GM23338 (cell line): Measurements from ENCODE around the gene CXXC5. TPM values are rescaled to one million over a fixed set of nuclear protein-coding genes. Genes with fewer than 3 reads are reported as not detected.
A peak's percentile ranks its signal among the peaks of the same experiment; 100 is the strongest.

Experiments
- ATAC-seq: fragments of 200-7000 bp; cut with Tn5 transposase; 3 replicates; pipeline ENCODE4 v1.9.1; 2020
- DNase-seq: peaks from one replicate; pipeline ENCODE4 v3.0.0-alpha.2; 2015; ENCODE audit warnings: low spot score
- H2AFZ ChIP-seq: fragments of 200-600 bp; sonication (generic); 2 replicates; pipeline ENCODE4 v1.8.0; 2016; ENCODE audit warnings: antibody characterized with exemption, mild to moderate bottlenecking, moderate library complexity
- H3F3A ChIP-seq: fragments of 200-600 bp; sonication (generic); replicated peaks from 2 replicates; pipeline ENCODE4 v1.8.0; 2017; ENCODE audit warnings: antibody characterized with exemption, mixed run types, low read depth
- H3K27ac ChIP-seq: fragments of 200-600 bp; sonication (generic); 2 replicates; pipeline ENCODE4 v1.6.1; 2016; ENCODE audit warnings: low read depth
- H3K27me3 ChIP-seq: fragments of 200-600 bp; sonication (generic); 2 replicates; pipeline ENCODE4 v1.8.0; 2016; ENCODE audit warnings: mild to moderate bottlenecking, mixed run types, moderate library complexity; ENCODE audit not compliant: insufficient read depth
- H3K36me3 ChIP-seq: fragments of 200-600 bp; sonication (generic); 2 replicates; pipeline ENCODE4 v1.8.0; 2016; ENCODE audit warnings: mild to moderate bottlenecking; ENCODE audit not compliant: insufficient read depth
- H3K4me1 ChIP-seq: fragments of 200-600 bp; sonication (generic); 2 replicates; pipeline ENCODE4 v1.8.0; 2016; ENCODE audit warnings: mild to moderate bottlenecking, moderate library complexity; ENCODE audit not compliant: insufficient read depth
- H3K4me2 ChIP-seq: fragments of 200-600 bp; sonication (generic); 2 replicates; pipeline ENCODE4 v1.7.1; 2017; ENCODE audit warnings: mixed run types
- H3K4me3 ChIP-seq: fragments of 200-600 bp; sonication (generic); 2 replicates; pipeline ENCODE4 v1.6.1; 2016; ENCODE audit warnings: mixed run types
- H3K79me2 ChIP-seq: fragments of 200-600 bp; sonication (generic); replicated peaks from 2 replicates; pipeline ENCODE4 v1.8.0; 2017; ENCODE audit warnings: mild to moderate bottlenecking; ENCODE audit not compliant: insufficient read depth
- H3K9me2 ChIP-seq: fragments of 200-600 bp; sonication (generic); 2 replicates; pipeline ENCODE4 v1.8.0; 2017; ENCODE audit not compliant: insufficient read depth
- H4K20me1 ChIP-seq: fragments of 200-600 bp; sonication (generic); replicated peaks from 2 replicates; pipeline ENCODE4 v1.8.0; 2017; ENCODE audit warnings: mild to moderate bottlenecking; ENCODE audit not compliant: insufficient read depth
- H3K27ac Mint-ChIP-seq: 2 replicates; pipeline ENCODE4 v1.8.0; 2020; ENCODE audit warnings: inconsistent platforms, mild to moderate bottlenecking, moderate library complexity, mixed read lengths
- H3K27me3 Mint-ChIP-seq: 3 replicates; pipeline ENCODE4 v1.8.0; 2022; ENCODE audit warnings: low read depth, mild to moderate bottlenecking, moderate library complexity, mixed read lengths, inconsistent platforms; ENCODE audit not compliant: insufficient read depth, poor library complexity
- H3K36me3 Mint-ChIP-seq: 3 replicates; pipeline ENCODE4 v1.8.0; 2021; ENCODE audit warnings: low read depth, mild to moderate bottlenecking, inconsistent platforms, moderate library complexity, mixed read lengths
- H3K4me1 Mint-ChIP-seq: 3 replicates; pipeline ENCODE4 v1.8.0; 2020; ENCODE audit warnings: mild to moderate bottlenecking, inconsistent platforms, mixed read lengths
- H3K4me3 Mint-ChIP-seq: 3 replicates; pipeline ENCODE4 v1.8.0; 2021; ENCODE audit warnings: moderate library complexity, mild to moderate bottlenecking, inconsistent platforms, mixed read lengths
- H3K9me3 Mint-ChIP-seq: 3 replicates; pipeline ENCODE4 v1.8.0; 2020; ENCODE audit warnings: moderate library complexity, mild to moderate bottlenecking, inconsistent platforms, mixed read lengths
- CREB1 ChIP-seq: fragments of 250-450 bp; sonication (Bioruptor Pico); IDR thresholded peaks from 2 replicates; pipeline ENCODE4 v1.5.0; 2020; ENCODE audit warnings: low read depth, mild to moderate bottlenecking, moderate library complexity
- CTCF ChIP-seq, 2 experiments: fragments of 200-600 bp in 1 of 2; sonication (generic) in 1 of 2; conservative IDR thresholded peaks; 2 replicates each; pipeline versions ENCODE4 v1.5.1 to v1.6.1; 2016 to 2017; ENCODE audit warnings: antibody characterized with exemption in 2 of 2, low read depth in 2 of 2, mild to moderate bottlenecking in 2 of 2, moderate library complexity in 1 of 2
- EZH2 ChIP-seq: fragments of 200-600 bp; sonication (generic); IDR thresholded peaks from one replicate; pipeline ENCODE4 v1.8.0; 2017; ENCODE audit warnings: antibody characterized with exemption, mild to moderate bottlenecking, low read depth; ENCODE audit not compliant: unreplicated experiment
- JUNB ChIP-seq: IDR thresholded peaks from one replicate; pipeline ENCODE4 v1.6.1; 2016; ENCODE audit warnings: antibody characterized with exemption; ENCODE audit not compliant: unreplicated experiment
- POLR2AphosphoS5 ChIP-seq: IDR thresholded peaks from 2 replicates; pipeline ENCODE4 v1.6.1; 2016; ENCODE audit warnings: antibody characterized with exemption, low read depth
- ZNF331 ChIP-seq: fragments of 250-450 bp; sonication (Bioruptor Pico); IDR thresholded peaks from 2 replicates; pipeline ENCODE4 v1.5.0; 2020; ENCODE audit warnings: low read depth, mild to moderate bottlenecking, moderate library complexity
- polyA plus RNA-seq: library from polyadenylated mRNA; unstranded; fragments of >200 nt; fragmentation: Nextera tagmentation; extraction: Ambion mirVana; gene quantifications from 2 replicates; pipeline ENCODE4 v1.2.1, GENCODE V29; 2016
- total RNA-seq: library from RNA; depleted of rRNA; stranded (reverse); fragments of >200 nt; shearing (Covaris generic); gene quantifications from 2 replicates; pipeline ENCODE4 v1.2.3, GENCODE V29; 2014

The CXXC5 gene
- total and polyA plus RNA-seq, 2 experiments from 2014 or later, result 63.3 to 111 TPM

- Histone ChIP-seq H3K27me3 (peaks cover 53% of the 10 kb centered on the region), H2AFZ (no peak overlapping the region), H3F3A (peaks cover 27% of the 10 kb centered on the region), H3K9me2 (no peaks in the 10 kb centered on the region), H3K4me3 (peak overlapping the region; percentile 96), H3K4me2 (peak overlapping the region; percentile 98; the same call in 1 of the 2 replicates), H3K4me1 (peaks cover 43% of the 10 kb centered on the region), H3K36me3 (no peaks in the 10 kb centered on the region), H3K27ac (no peak overlapping the region), H3K79me2 (peaks cover 24% of the 10 kb centered on the region), H4K20me1 (peaks cover 8% of the 10 kb centered on the region; the same call in 1 of the 2 replicates)
- ATAC-seq (no peak), DNase-seq (no peak)
- H3K36me3 Mint-ChIP-seq, result peaks cover 12% of the 10 kb centered on the region
- TF ChIP-seq CTCF (conservative IDR thresholded peaks at IDR 0.05; ENCODE audit: low read depth in 2 of 2), result no peak
- no peak for TF ChIP-seq CREB1 (CRISPR knock-in tag)
- peaks cover 59% of the 10 kb centered on the region for H3K4me1 Mint-ChIP-seq
- H3K9me3 Mint-ChIP-seq, result peaks cover 5% of the 10 kb centered on the region; the same call in 1 of the 3 replicates
- H3K27me3 Mint-ChIP-seq, result peaks cover 55% of the 10 kb centered on the region
- no peak overlapping the region for H3K27ac Mint-ChIP-seq
- H3K4me3 Mint-ChIP-seq, result peak overlapping the region; percentile 83; the same call in 2 of the 3 replicates
These were observed 2.0 kb upstream of the CXXC5 start for GRCh38 chr5:139646111-139646510.

GRCh38 chr5:139646912-139647505, 1.1 kb upstream of the CXXC5 start:
- H3K27me3 Mint-ChIP-seq, result peaks cover 53% of the 10 kb centered on the region
- Histone ChIP-seq H3K36me3 (no peaks in the 10 kb centered on the region), H3K27ac (no peak overlapping the region), H2AFZ (peak overlapping the region; percentile 57), H3F3A (peaks cover 26% of the 10 kb centered on the region), H3K4me1 (peaks cover 41% of the 10 kb centered on the region), H4K20me1 (peaks cover 14% of the 10 kb centered on the region), H3K27me3 (peaks cover 53% of the 10 kb centered on the region), H3K4me3 (peak overlapping the region; percentile 96), H3K79me2 (peaks cover 32% of the 10 kb centered on the region), H3K9me2 (no peaks in the 10 kb centered on the region), H3K4me2 (peak overlapping the region; percentile 98)
- ATAC-seq (peak; percentile 3), DNase-seq (peak; percentile 76)
- peaks cover 5% of the 10 kb centered on the region; the same call in 1 of the 3 replicates for H3K9me3 Mint-ChIP-seq
- H3K27ac Mint-ChIP-seq, result no peak overlapping the region
- H3K4me3 Mint-ChIP-seq, result peak overlapping the region; percentile 83
- TF ChIP-seq JUNB, result no peak
- TF ChIP-seq POLR2AphosphoS5, result peak; percentile 27; the same call in 1 of the 2 replicates
- peaks cover 12% of the 10 kb centered on the region for H3K36me3 Mint-ChIP-seq
- peaks cover 57% of the 10 kb centered on the region for H3K4me1 Mint-ChIP-seq

- ATAC-seq (no peak), DNase-seq (peak; percentile 60)
- no peaks in the 10 kb centered on the region for H3K9me2 ChIP-seq
- Mint-ChIP-seq H3K4me1 (peaks cover 57% of the 10 kb centered on the region), H3K27ac (no peak overlapping the region), H3K27me3 (peaks cover 52% of the 10 kb centered on the region), H3K36me3 (peaks cover 12% of the 10 kb centered on the region), H3K4me3 (peak overlapping the region; percentile 83), H3K9me3 (peaks cover 5% of the 10 kb centered on the region; the same call in 1 of the 3 replicates)
- peaks cover 39% of the 10 kb centered on the region for H3K79me2 ChIP-seq
- H3K27ac ChIP-seq, result no peak overlapping the region
- H3F3A ChIP-seq, result peaks cover 26% of the 10 kb centered on the region
- H3K4me2 ChIP-seq, result peak overlapping the region; percentile 98
- H3K27me3 ChIP-seq, result peaks cover 50% of the 10 kb centered on the region
- H3K4me1 ChIP-seq, result peaks cover 43% of the 10 kb centered on the region
- peak overlapping the region; percentile 96 for H3K4me3 ChIP-seq
- no peaks in the 10 kb centered on the region for H3K36me3 ChIP-seq
- peak overlapping the region; percentile 57 for H2AFZ ChIP-seq
- H4K20me1 ChIP-seq, result peaks cover 20% of the 10 kb centered on the region
- TF ChIP-seq ZNF331 (no peak), EZH2 (peak; percentile 28)
These were observed 494 bp upstream of the CXXC5 start for GRCh38 chr5:139647506-139648204.
